HG03095 (cell line): ENCODE results near the gene DDRGK1.
A peak's percentile ranks its signal among the peaks of the same experiment; 100 is the strongest.

ENCODE experiments used
- ATAC-seq: cut with Tn5 transposase; IDR thresholded peaks from one replicate; pipeline ENCODE4 v1.9.1; 2021; ENCODE audit warnings: moderate library complexity; ENCODE audit not compliant: unreplicated experiment

Gene DDRGK1

GRCh38 chr20:3204124-3204794, at the start of gene DDRGK1:
Gene DDRGK1, minus strand, starts transcription at chr20:3204682. Its CDS starts 55 bp downstream, at chr20:3204627.
- ATAC-seq = peak; percentile 74

GRCh38 chr20:3251806-3252205, 47.3 kb upstream of the DDRGK1 start:
- ATAC-seq = no peak

GRCh38 chr20:3250091-3250504, 45.6 kb upstream of the DDRGK1 start:
- no peak for ATAC-seq

- ATAC-seq = no peak
Measured at GRCh38 chr20:3248993-3249347, 44.5 kb upstream of the DDRGK1 start.

GRCh38 chr20:3248167-3248992, 43.9 kb upstream of the DDRGK1 start:
- ATAC-seq = no peak

- ATAC-seq = no peak
Measured at GRCh38 chr20:3247638-3248037, 43.2 kb upstream of the DDRGK1 start.

GRCh38 chr20:3246682-3247081, 42.2 kb upstream of the DDRGK1 start:
- ATAC-seq = no peak

GRCh38 chr20:3245711-3246110, 41.2 kb upstream of the DDRGK1 start:
- ATAC-seq = no peak

- ATAC-seq = no peak
Measured at GRCh38 chr20:3245156-3245555, 40.7 kb upstream of the DDRGK1 start.

GRCh38 chr20:3244613-3245012, 40.1 kb upstream of the DDRGK1 start:
- no peak for ATAC-seq

GRCh38 chr20:3243718-3244358, 39.4 kb upstream of the DDRGK1 start:
- ATAC-seq = no peak

- ATAC-seq = no peak
Measured at GRCh38 chr20:3242172-3242692, 37.8 kb upstream of the DDRGK1 start.

- no peak for ATAC-seq
Measured at GRCh38 chr20:3240776-3241363, 36.4 kb upstream of the DDRGK1 start.

GRCh38 chr20:3239867-3240775, 35.6 kb upstream of the DDRGK1 start:
- ATAC-seq = no peak

- no peak for ATAC-seq
Measured at GRCh38 chr20:3239026-3239866, 34.8 kb upstream of the DDRGK1 start, which contains the start of gene SLC4A11. Gene SLC4A11, minus strand, starts transcription at chr20:3239190. Its CDS starts 53 bp downstream, at chr20:3239137.

GRCh38 chr20:3238616-3239025, 34.1 kb upstream of the DDRGK1 start:
- ATAC-seq = no peak

- no peak for ATAC-seq
Measured at GRCh38 chr20:3237958-3238615, 33.6 kb upstream of the DDRGK1 start.
